Measurements from ENCODE around the gene TAX1BP3. TPM values are rescaled to one million over a fixed set of nuclear protein-coding genes. Genes with fewer than 3 reads are reported as not detected.
A peak's percentile ranks its signal among the peaks of the same experiment; 100 is the strongest.

The TAX1BP3 gene
- total and polyA plus RNA-seq, 12 donors: 32.1 to 311 (median 158) TPM

DNA sequence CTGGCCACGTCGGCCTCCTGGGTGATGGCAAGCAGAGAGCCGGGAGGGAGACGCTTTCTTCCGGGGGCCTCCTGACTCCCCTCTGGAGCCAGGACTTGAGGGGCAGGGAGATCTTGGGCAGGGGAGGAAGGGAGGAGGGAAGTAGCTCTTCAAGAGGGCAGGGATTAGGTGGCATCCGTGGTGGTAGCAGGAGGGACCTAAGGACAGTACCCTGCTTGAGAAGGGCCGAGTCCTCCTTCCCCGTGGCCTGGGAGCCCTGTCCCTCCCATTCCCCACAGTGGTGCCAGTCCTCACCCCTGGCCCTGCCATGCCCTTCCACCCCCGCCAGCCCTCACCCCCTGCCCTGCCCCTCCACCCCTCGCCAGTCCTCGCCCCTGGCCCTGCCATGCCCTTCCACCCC lies 12.6 kb downstream of the TAX1BP3 start:
- H3K4me1 ChIP-seq (replicated peaks in 1 of 2): peaks cover 22 to 27% of the 10 kb centered on the region in 2 donors
- TF ChIP-seq, protein P1, sequence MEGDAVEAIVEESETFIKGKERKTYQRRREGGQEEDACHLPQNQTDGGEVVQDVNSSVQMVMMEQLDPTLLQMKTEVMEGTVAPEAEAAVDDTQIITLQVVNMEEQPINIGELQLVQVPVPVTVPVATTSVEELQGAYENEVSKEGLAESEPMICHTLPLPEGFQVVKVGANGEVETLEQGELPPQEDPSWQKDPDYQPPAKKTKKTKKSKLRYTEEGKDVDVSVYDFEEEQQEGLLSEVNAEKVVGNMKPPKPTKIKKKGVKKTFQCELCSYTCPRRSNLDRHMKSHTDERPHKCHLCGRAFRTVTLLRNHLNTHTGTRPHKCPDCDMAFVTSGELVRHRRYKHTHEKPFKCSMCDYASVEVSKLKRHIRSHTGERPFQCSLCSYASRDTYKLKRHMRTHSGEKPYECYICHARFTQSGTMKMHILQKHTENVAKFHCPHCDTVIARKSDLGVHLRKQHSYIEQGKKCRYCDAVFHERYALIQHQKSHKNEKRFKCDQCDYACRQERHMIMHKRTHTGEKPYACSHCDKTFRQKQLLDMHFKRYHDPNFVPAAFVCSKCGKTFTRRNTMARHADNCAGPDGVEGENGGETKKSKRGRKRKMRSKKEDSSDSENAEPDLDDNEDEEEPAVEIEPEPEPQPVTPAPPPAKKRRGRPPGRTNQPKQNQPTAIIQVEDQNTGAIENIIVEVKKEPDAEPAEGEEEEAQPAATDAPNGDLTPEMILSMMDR (IDR thresholded peaks at IDR 0.05): no peak
- TF ChIP-seq POLR2A (IDR thresholded peaks at IDR 0.05): no peak
- WGBS, 4 donors: 87 to 93% (median 88%) methylated on average over 6 to 11 of the region's 11 CpGs; no CpG with 5 or more reads in 1 of the 4 donors
- H3K9me3 ChIP-seq (replicated peaks in 1 of 3): no peaks in the 10 kb centered on the region
- no peaks in the 10 kb centered on the region for H3K36me3 ChIP-seq (replicated peaks in 1 of 2)
- no peak for DNase-seq
- H3K4me3 ChIP-seq: no peak overlapping the region
- H3K27ac ChIP-seq: peak overlapping the region in 1 of 5 donors; percentile 20
- H3K27me3 ChIP-seq: no peaks in the 10 kb centered on the region
- intact Hi-C loops (cut with DNase I): no loop called here

DNA sequence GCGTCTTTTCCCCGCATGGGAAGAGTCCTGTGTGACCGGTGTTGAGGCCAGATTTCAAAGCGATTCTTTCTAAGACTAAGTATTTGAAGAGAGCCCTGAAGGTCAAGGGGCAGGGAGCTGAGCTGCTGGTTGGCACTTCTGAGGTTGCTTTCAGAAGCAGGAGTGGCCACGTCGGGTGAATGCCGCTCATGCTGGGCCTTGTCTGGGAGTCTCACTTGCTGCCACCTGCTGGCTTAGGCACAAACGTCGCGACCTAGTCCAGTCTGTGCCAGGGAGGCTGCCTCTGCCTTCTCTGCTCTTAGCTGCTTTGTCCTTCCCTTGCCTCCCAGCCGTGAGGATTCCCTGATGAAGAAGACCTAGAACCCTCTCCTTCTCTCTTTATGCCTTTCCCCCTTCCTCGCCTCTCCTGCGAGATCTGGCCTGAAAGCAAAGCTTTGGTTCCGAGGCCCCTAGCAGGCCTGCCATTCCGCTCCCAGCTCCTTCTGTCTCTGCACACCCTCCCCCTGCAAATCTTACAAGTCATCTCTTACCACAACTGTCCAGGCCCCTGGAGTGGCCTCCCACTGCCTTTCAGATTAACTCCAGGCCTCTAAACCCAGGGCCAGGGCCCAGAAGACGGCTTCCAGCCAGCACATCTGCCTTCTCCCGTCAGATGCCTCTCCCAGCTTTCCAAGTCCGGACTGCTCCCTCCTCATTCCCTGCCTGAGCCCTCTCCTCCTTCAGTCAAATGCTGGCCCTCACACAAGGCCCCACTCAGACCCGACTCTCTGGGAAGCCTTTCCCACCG lies 20.4 kb downstream of the TAX1BP3 start:
- peak; percentile 63 to 86 (median 80) for DNase-seq
- no peaks in the 10 kb centered on the region for H3K4me1 ChIP-seq (replicated peaks in 1 of 2)
- H3K27me3 ChIP-seq: no peaks in the 10 kb centered on the region
- no peak overlapping the region for H3K4me3 ChIP-seq
- 65 to 74% (median 67%) methylated on average over 17 to 20 of the region's 20 CpGs for WGBS, 4 donors
- H3K36me3 ChIP-seq (replicated peaks in 1 of 2): peaks cover 0 to 28% of the 10 kb centered on the region in 2 donors
- no peaks in the 10 kb centered on the region for H3K9me3 ChIP-seq (replicated peaks in 1 of 3)
- intact Hi-C loops (cut with DNase I): no loop called here
- H3K27ac ChIP-seq: no peak overlapping the region
- TF ChIP-seq POLR2A (IDR thresholded peaks at IDR 0.05): no peak
- TF ChIP-seq, protein P1 (IDR thresholded peaks at IDR 0.05): peak; percentile 30 to 59 (median 49)

DNA sequence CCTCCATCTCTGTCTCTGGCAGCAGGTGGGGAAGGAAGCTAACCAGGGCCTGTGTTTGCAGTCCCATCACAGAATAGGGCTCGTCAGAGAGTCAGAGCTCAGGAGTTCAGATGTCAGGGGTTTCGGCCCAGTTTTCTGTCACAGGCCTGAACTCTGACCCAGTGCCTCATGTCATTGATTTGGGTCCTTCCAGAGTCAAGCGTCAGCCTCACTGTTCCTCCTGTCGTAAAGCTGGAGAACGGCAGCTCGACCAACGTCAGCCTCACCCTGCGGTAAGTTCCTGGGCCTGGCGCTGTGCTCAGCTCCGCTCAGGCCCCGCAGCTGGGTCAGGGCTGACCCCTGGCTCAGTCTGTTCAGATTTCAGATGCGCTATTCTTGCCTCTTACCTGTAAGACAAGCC lies 21.1 kb downstream of the TAX1BP3 start:
- WGBS, 4 donors: 73 to 83% (median 80%) methylated on average over 10 to 12 of the region's 12 CpGs

DNA sequence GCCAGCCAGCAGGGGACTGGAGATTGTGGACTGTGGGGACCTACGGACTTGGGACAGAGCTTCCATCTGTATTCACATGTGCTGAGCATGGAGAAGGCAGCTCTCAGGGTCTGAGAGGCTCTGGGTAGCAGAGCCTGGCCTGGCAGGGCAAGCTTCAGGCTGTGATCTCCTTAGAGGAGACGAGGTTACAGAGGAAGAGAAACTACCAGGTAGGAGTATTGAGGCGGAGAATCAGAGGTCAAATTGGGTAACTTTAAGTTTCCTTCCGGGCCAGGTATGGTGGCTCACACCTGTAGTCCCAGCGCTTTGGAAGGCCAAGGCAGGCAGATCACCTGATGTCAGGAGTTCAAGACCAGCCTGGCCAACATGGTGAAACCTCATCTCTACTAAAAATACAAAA lies 23.1 kb downstream of the TAX1BP3 start:
- intact Hi-C loops (cut with DNase I): no loop called here
- TF ChIP-seq, protein P1 (IDR thresholded peaks at IDR 0.05): no peak
- TF ChIP-seq POLR2A (IDR thresholded peaks at IDR 0.05): no peak
- WGBS, 4 donors: 57 to 86% (median 83%) methylated on average over 5 of the region's 5 CpGs
- Histone ChIP-seq H3K36me3 (replicated peaks in 1 of 2) (peaks cover 0 to 28% of the 10 kb centered on the region in 2 donors), H3K27me3 (no peaks in the 10 kb centered on the region), H3K27ac (no peak overlapping the region), H3K4me3 (no peak overlapping the region), H3K9me3 (replicated peaks in 1 of 3) (no peaks in the 10 kb centered on the region), H3K4me1 (replicated peaks in 1 of 2) (peaks cover 6 to 7% of the 10 kb centered on the region in 2 donors)
- DNase-seq: no peak

More for the DNA sequence above, 21.1 kb downstream of the TAX1BP3 start:
- Histone ChIP-seq H3K27ac (no peak overlapping the region), H3K4me3 (no peak overlapping the region), H3K9me3 (replicated peaks in 1 of 3) (no peaks in the 10 kb centered on the region), H3K27me3 (no peaks in the 10 kb centered on the region), H3K4me1 (replicated peaks in 1 of 2) (no peaks in the 10 kb centered on the region), H3K36me3 (replicated peaks in 1 of 2) (peaks cover 0 to 28% of the 10 kb centered on the region in 2 donors)
- no peak for DNase-seq
- intact Hi-C loops (cut with DNase I): no loop called here
- TF ChIP-seq, protein P1 (IDR thresholded peaks at IDR 0.05): no peak
- TF ChIP-seq POLR2A (IDR thresholded peaks at IDR 0.05): no peak

Measured in adrenal gland (tissue), 12 donors.